ENCODE measurements around the gene FRAS1.

DNA sequence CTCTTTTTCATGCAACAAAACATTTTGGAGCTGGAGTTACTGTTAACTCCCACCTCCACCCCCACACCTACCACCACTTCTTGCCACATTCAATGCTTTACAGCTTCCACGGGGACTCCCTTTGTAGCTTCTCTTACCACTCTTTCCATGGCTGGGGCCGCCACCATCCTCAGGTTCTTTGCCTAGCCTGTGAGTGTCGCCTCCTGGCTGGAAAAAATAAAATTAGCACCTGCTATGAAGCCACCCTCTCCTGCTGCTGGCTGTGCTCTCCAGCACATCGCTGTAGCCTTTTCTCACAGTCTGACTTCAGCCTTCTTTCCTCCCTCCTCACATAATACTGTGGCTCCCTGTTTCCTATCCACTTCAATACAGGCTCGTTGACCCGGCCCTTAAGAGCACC is 114.4 kb downstream of the FRAS1 start:
- TF ChIP-seq, protein P1, sequence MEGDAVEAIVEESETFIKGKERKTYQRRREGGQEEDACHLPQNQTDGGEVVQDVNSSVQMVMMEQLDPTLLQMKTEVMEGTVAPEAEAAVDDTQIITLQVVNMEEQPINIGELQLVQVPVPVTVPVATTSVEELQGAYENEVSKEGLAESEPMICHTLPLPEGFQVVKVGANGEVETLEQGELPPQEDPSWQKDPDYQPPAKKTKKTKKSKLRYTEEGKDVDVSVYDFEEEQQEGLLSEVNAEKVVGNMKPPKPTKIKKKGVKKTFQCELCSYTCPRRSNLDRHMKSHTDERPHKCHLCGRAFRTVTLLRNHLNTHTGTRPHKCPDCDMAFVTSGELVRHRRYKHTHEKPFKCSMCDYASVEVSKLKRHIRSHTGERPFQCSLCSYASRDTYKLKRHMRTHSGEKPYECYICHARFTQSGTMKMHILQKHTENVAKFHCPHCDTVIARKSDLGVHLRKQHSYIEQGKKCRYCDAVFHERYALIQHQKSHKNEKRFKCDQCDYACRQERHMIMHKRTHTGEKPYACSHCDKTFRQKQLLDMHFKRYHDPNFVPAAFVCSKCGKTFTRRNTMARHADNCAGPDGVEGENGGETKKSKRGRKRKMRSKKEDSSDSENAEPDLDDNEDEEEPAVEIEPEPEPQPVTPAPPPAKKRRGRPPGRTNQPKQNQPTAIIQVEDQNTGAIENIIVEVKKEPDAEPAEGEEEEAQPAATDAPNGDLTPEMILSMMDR (IDR thresholded peaks at IDR 0.05) = no peak
- no peak for TF ChIP-seq POLR2A (IDR thresholded peaks at IDR 0.05)

Measured in heart left ventricle (tissue), 13 donors.